OCI-LY3 (cell line): ENCODE measurements around the gene PEPD.
A peak's percentile ranks its signal among the peaks of the same experiment; 100 is the strongest.

ENCODE experiments used
- H2AFZ ChIP-seq: fragments of 200-600, 300-600 bp; shearing (Covaris generic); 2 replicates; pipeline ENCODE4 v1.6.0; 2014; ENCODE audit warnings: antibody characterized with exemption, low read depth, low read length
- H3K27ac ChIP-seq: fragments of 200-600, 300-600 bp; sonication (generic); 2 replicates; pipeline ENCODE4 v1.5.1; 2014; ENCODE audit warnings: mild to moderate bottlenecking, low read length, moderate library complexity, mixed read lengths
- H3K27me3 ChIP-seq: fragments of 200-600, 300-600 bp; sonication (generic); 2 replicates; pipeline ENCODE4 v1.6.1; 2014; ENCODE audit warnings: low read depth, low read length, mixed read lengths
- H3K36me3 ChIP-seq: fragments of 200-600, 300-600 bp; sonication (generic); replicated peaks from 2 replicates; pipeline ENCODE3; 2014; ENCODE audit warnings: low read depth, low read length, mixed read lengths
- H3K4me1 ChIP-seq: fragments of 300-600, 200-600 bp; sonication (generic); 2 replicates; pipeline ENCODE4 v1.6.1; 2014; ENCODE audit warnings: low read length, mixed read lengths
- H3K4me2 ChIP-seq: fragments of 200-600, 300-600 bp; sonication (generic); 2 replicates; pipeline ENCODE4 v1.6.1; 2014; ENCODE audit warnings: low read length, mixed read lengths
- H3K4me3 ChIP-seq: fragments of 300-600, 200-600 bp; sonication (generic); 2 replicates; pipeline ENCODE4 v1.5.1; 2014; ENCODE audit warnings: antibody characterized with exemption, mild to moderate bottlenecking, low read length, moderate library complexity
- H3K79me2 ChIP-seq: fragments of 300-600, 200-600 bp; shearing (Covaris generic); 2 replicates; pipeline ENCODE4 v1.6.1; 2014; ENCODE audit warnings: mild to moderate bottlenecking, low read length, mixed read lengths
- H3K9ac ChIP-seq: fragments of 300-600, 200-600 bp; shearing (Covaris generic); 2 replicates; pipeline ENCODE4 v1.6.0; 2014; ENCODE audit warnings: mild to moderate bottlenecking, low read length, moderate library complexity
- H3K9me3 ChIP-seq: fragments of 200-600, 300-600 bp; shearing (Covaris generic); 2 replicates; pipeline ENCODE4 v1.6.1; 2014; ENCODE audit warnings: low read length, mixed read lengths; ENCODE audit not compliant: insufficient read depth
- H4K20me1 ChIP-seq: fragments of 200-600, 300-600 bp; sonication (generic); 2 replicates; pipeline ENCODE4 v1.6.1; 2016; ENCODE audit warnings: low read length, mixed read lengths; ENCODE audit not compliant: insufficient read depth
- CTCF ChIP-seq: fragments of 200-600, 300-600 bp; sonication (generic); IDR thresholded peaks from 2 replicates; pipeline ENCODE4 v1.5.1; 2014; ENCODE audit warnings: antibody characterized with exemption, low read length, low read depth
- EZH2phosphoT487 ChIP-seq: fragments of 200-600 bp; shearing (Covaris generic); IDR thresholded peaks from 2 replicates; pipeline ENCODE4 v1.6.1; 2018; ENCODE audit warnings: antibody characterized with exemption, mixed run types, low read depth

Gene PEPD

GRCh38 chr19:33520844-33521479 is 629 bp downstream of the PEPD start:
- H3K4me3 ChIP-seq: peak overlapping the region; percentile 93

GRCh38 chr19:33520048-33520643 is 1.4 kb downstream of the PEPD start:
- Histone ChIP-seq H3K4me2 (0 out of 2 replicates have a peak overlapping the region, but pooled peaks have one; percentile 99), H3K4me1 (peaks cover 13% of the 10 kb centered on the region), H3K27me3 (no peaks in the 10 kb centered on the region), H3K9me3 (no peaks in the 10 kb centered on the region), H3K79me2 (0 out of 2 replicates have a peak, but pooled peaks cover 6% of the 10 kb centered on the region), H2AFZ (no peak overlapping the region), H3K36me3 (no peaks in the 10 kb centered on the region), H3K27ac (no peak overlapping the region), H3K9ac (no peak overlapping the region), H4K20me1 (no peaks in the 10 kb centered on the region), H3K4me3 (no peak overlapping the region)
- TF ChIP-seq CTCF (no peak), EZH2phosphoT487 (no peak)

More at GRCh38 chr19:33520844-33521479, 629 bp downstream of the PEPD start:
- no peaks in the 10 kb centered on the region for H3K9me3 ChIP-seq
- H3K9ac ChIP-seq: peak overlapping the region; percentile 47; the same call in 1 of the 2 replicates
- no peak overlapping the region for H3K27ac ChIP-seq
- H4K20me1 ChIP-seq: no peaks in the 10 kb centered on the region
- no peaks in the 10 kb centered on the region for H3K27me3 ChIP-seq
- H3K36me3 ChIP-seq: no peaks in the 10 kb centered on the region
- H2AFZ ChIP-seq: peak overlapping the region; percentile 87
- H3K4me1 ChIP-seq: peaks cover 13% of the 10 kb centered on the region
- H3K79me2 ChIP-seq: 0 out of 2 replicates have a peak, but pooled peaks cover 6% of the 10 kb centered on the region
- H3K4me2 ChIP-seq: peak overlapping the region; percentile 99
- no peak for TF ChIP-seq EZH2phosphoT487
- no peak for TF ChIP-seq CTCF

- Histone ChIP-seq H3K4me2 (no peak overlapping the region), H3K79me2 (0 out of 2 replicates have a peak, but pooled peaks cover 6% of the 10 kb centered on the region), H3K4me1 (peaks cover 13% of the 10 kb centered on the region), H3K9ac (no peak overlapping the region), H3K4me3 (no peak overlapping the region), H2AFZ (no peak overlapping the region), H3K27me3 (no peaks in the 10 kb centered on the region), H3K36me3 (no peaks in the 10 kb centered on the region), H4K20me1 (peaks cover 3% of the 10 kb centered on the region; the same call in 1 of the 2 replicates), H3K9me3 (no peaks in the 10 kb centered on the region), H3K27ac (no peak overlapping the region)
- no peak for TF ChIP-seq EZH2phosphoT487
- TF ChIP-seq CTCF: no peak
These were observed 2.2 kb downstream of the PEPD start for GRCh38 chr19:33519416-33519815.

- peaks cover 13% of the 10 kb centered on the region for H3K4me1 ChIP-seq
- no peak overlapping the region for H3K27ac ChIP-seq
- H4K20me1 ChIP-seq: peaks cover 4% of the 10 kb centered on the region; the same call in 1 of the 2 replicates
- H3K4me3 ChIP-seq: no peak overlapping the region
- no peak overlapping the region for H2AFZ ChIP-seq
- 0 out of 2 replicates have a peak, but pooled peaks cover 6% of the 10 kb centered on the region for H3K79me2 ChIP-seq
- no peaks in the 10 kb centered on the region for H3K36me3 ChIP-seq
- H3K9ac ChIP-seq: no peak overlapping the region
- TF ChIP-seq EZH2phosphoT487: no peak
- no peak for TF ChIP-seq CTCF
- no peaks in the 10 kb centered on the region for H3K9me3 ChIP-seq
- no peak overlapping the region for H3K4me2 ChIP-seq
- no peaks in the 10 kb centered on the region for H3K27me3 ChIP-seq
These were observed 3.0 kb downstream of the PEPD start for GRCh38 chr19:33518541-33518940.
